Prostate gland (tissue), 2 donors: Measurements from ENCODE around the gene NINL.

Experiments
- CTCF ChIP-seq, 4 experiments: fragments of 200-600 bp in 2 of 4; fragments of 450-650 bp in 2 of 4; sonication (generic) in 2 of 4; IDR thresholded peaks; 1 replicate in 3 of 4; 2 replicates in 1 of 4; pipeline ENCODE4 v1.5.1; 2016 to 2019; ENCODE audit warnings: antibody characterized with exemption in 4 of 4, mild to moderate bottlenecking in 2 of 4, moderate library complexity in 2 of 4
- POLR2A ChIP-seq: fragments of 450-650 bp; IDR thresholded peaks from one replicate; pipeline ENCODE4 v1.6.1; 2016; ENCODE audit warnings: antibody characterized with exemption, mild to moderate bottlenecking
- POLR2AphosphoS5 ChIP-seq: sonication (generic); formaldehyde crosslinking; IDR thresholded peaks from one replicate; pipeline ENCODE4 v1.6.1; 2017; ENCODE audit warnings: antibody characterized with exemption

- TF ChIP-seq CTCF (IDR thresholded peaks at IDR 0.05) = no peak
- TF ChIP-seq POLR2A = no peak
- TF ChIP-seq POLR2AphosphoS5 = no peak
Observed at GRCh38 chr20:25514195-25514594, 71.1 kb downstream of the NINL start.
